HG02588 (cell line): ENCODE data around the gene GLCCI1.
A peak's percentile ranks its signal among the peaks of the same experiment; 100 is the strongest.

Experiments
- ATAC-seq: cut with Tn5 transposase; IDR thresholded peaks from one replicate; pipeline ENCODE4 v1.9.1; 2021; ENCODE audit warnings: mild to moderate bottlenecking, moderate library complexity; ENCODE audit not compliant: unreplicated experiment

Gene GLCCI1

DNA sequence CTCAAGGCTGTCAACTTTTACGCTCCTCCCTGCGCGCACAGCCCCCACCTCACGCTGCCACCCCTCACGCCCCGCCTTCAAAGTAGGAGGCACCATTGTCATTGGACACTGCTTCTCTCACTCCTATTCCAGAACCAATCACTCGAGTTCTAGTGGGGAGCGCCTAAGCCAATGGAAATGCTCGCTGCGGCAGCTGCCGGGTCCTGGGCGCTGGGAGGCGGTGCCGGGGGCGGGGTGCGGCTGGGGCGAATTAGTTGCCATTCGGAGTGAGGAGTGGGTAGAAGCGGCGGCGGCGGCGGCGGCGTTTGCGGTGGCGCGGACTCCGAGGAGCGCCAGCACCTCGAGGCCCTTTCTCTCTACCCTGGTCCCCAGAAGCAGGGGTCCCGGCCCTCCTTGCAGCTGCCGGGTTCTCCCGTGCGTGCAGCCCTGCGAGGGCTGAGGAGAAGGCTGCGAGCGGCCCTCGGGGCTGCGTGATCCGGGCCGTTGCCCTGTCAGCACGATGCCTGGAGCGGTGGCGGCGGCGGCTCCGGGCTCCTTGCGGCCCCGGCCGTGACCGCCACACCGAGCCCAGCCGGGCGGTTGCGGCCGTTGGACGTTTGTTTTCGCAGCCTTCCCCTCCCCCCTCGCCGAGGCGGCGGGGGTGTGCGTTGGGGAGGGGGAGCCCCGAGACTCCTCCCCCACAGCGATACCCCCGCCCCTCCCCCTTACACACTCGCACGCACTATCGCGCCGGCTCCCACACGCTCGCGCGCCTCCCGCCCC lies at the start of gene GLCCI1:
Gene GLCCI1, plus strand, starts transcription at position 253 of the 762 bp plus-strand sequence. CDS start 555 bp downstream, outside the sequence.
- peak; percentile 77 for ATAC-seq

DNA sequence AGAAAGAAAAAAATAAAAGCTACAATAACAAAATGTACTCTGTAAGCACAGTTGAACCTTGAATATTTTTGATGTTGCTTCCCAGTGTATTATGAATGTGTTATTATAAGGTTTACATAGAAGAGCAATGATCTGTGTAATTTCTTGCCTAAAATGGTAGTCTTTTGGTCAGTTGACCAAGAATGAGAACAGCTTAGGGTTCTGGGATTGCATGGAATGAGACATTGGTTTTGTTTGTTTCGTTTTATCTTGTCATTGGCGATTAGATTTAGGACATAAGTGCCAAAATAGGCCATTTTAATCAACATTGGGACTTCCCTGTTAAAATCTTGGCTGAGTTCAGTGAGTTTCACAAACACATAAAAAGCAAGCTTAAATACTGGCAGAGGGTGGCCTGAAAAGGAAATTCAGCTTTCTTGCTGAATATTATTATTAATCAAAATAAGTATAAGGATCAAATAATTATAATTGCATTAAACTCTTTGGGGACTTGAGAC lies 49.1 kb upstream of the GLCCI1 start:
- no peak for ATAC-seq

DNA sequence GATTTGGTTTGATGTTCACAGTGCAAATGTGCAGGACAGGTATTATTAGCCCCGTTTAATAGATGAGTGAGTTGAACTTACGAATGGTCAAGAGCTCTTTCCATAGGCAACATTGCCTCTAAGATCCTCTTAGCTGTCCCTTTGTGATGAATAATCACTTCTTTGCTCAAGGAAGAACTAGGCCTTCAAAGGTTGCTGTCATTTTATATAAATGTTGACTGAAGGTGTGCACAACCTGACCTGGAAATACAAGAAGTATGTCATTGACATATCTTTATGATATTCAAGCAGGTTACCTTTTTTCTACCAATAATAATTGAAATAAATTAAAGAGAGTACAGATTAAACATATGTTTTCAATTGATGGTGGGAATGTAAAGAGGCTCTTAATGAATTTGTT lies 48.5 kb upstream of the GLCCI1 start:
- ATAC-seq: no peak

DNA sequence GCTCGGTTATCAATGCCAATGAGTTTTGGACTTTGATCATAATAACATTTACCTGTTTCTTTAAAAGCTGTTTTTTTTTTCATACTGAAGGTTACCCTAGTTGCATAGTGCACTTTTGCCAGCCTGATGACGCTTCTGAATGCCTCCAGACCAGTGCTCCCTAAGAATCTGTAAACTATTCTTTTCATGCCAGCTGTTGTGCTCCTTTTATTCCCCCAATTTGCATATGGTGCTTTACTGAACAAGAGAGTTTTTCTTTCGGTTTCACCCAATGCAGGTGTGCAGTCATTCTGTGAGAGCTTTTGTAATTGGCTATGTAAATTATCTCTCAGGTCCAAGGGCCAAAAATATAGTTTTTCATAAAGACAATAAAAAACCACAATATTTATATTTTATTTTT lies 48.1 kb upstream of the GLCCI1 start:
- ATAC-seq: peak; percentile 85

DNA sequence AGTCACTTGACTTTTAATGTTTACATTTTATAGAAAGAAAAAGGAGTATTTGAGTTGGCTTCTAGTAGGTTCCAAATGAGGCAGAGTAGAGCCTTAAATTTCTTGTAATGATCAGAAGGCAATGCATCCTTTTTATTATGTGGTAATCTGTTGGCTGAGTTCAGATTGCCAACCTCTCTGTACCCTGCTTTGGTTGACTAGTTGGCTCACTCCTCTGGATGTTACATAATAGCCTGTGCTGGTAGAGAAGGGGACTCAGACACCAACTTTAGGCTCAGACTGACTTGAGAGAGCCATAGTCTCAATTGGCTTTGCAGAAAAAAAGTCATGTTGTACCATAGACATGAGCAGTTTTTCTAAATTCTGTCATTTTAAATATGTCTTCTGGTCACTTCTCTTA lies 46.8 kb upstream of the GLCCI1 start:
- no peak for ATAC-seq

DNA sequence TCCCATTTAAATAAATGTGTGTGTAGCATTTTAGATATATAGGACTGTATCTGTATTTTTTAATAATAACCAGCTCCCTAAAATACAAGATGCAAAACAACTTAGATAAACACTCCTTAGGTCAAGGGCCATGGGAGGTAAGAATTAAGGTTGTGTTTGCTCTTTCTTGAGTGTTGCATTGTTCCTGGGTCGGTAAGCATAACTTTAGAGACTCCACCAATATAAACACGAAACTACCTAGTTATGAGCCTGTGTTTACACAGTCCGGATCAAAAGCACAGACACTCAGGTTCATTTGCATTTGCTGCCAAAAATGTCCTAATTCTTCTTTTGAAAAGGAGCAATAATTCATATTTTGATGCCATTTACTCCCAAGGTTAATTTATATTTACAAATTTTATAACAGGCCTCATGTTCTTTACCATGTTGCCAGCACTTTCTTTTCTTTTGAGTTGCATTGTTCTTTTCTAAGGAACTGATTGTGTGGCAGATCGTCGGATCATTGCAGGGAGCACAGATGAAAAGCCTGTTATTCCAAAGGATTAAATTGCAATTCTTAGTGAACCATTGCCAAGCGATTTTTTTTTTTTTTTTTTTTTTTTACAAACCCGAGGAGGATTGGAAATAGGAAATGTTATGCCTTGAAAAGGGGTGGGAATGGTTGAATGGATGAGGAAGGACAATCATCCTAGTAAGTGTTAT lies 45.8 kb upstream of the GLCCI1 start:
- ATAC-seq: no peak

DNA sequence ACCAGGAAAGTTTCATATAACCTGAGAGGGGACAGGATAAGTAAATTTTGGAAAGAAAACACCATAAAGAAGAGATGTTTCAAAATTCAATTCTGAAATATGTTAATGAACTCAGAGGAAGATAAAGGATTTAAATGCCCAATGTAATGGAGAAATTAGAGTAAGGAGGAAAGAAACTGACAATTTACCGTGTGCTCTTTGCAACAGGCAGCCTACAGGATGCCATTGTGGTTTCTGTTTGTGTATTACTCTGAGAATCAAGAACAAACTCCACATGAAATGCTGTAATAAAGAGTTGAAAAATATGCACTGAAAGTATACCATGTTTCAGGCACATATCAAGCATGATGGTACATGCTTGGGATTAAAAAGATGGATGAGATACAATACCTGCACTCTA lies 44.8 kb upstream of the GLCCI1 start:
- ATAC-seq: no peak

DNA sequence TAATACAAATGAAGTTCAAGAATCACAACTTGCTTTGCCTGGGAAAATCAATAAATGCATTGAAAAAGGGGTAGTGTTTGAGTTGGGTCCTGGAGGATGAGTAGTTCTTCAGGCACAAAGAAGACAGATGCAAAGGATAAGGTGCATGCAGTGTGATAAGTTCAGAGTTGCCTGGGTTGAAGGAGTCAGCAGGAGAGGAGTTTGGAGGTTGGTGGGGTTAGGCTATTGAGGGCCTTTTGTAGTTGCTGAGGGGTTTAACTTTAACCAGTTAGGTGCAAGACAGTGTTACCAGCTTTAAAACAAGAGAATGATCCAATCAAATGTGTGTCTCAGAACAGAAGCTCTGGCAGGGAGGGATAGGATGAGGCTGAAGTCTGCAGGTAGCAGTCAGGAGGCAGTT lies 44.3 kb upstream of the GLCCI1 start:
- no peak for ATAC-seq

DNA sequence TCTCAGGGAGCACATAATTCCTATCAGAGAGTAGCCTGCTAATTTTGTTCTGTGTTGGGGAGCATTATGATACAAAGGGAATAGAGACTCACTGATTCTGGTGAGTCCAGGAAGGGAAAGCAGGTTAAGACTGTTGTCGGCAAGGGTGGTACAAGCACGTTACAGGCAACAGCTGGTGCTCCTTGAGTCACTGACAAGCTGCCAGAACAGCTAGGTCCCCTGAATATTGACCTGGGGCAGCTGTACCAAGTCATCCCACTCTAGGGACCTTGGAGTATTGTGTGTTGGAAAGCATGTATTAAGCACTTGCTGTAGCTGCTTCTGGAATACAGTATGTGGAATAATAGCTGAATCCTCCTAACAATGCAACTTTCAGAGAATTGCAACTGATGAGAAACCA lies 37.0 kb upstream of the GLCCI1 start:
- no peak for ATAC-seq

DNA sequence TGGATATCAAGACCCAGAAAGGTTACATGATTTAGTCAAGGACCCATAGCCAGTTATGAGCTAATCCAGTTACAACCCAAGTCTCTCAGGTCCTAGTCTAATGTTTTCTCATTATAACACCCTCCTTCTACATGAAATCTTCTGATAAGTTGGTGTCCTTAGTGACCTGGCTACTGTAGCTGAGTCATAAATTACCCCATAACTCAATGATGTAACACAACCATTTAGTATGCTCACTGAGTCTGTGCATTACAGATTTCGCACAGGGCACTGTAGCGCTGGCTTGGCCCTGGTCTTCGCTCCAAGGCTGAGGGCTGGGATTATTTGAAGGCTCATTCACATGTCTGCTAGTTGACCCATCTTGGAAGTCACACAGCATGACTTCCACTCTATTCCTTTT lies 36.0 kb upstream of the GLCCI1 start:
- no peak for ATAC-seq

DNA sequence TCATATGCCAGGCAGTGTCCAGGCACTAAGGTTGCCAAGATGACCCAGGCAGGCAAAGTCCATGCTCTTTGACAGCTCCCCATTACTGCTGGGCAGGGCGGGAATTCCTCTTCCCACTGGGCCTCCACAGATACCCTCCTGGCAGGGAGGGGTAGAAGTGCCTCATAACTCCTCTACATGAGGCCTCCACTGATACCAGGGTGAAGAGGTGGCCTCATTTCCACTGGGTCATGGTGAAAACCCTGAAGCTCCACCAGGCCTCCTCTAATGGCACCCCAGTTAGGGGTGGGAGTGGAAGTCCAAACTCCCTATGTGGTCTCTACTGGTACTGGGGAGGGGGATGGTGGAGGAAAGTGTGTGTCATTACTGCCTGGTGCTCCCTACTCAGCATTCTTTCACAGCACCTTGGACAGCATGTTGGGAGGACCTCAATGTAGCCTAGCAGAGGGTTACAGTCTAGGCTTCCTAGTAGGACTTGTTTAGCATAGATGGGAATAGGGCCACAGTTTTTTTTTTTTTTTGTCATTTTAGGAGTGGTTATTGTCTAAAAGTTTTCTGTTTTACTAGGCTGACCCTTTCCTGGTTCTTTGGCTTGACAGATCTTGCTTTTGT lies 34.6 kb upstream of the GLCCI1 start:
- ATAC-seq: no peak

DNA sequence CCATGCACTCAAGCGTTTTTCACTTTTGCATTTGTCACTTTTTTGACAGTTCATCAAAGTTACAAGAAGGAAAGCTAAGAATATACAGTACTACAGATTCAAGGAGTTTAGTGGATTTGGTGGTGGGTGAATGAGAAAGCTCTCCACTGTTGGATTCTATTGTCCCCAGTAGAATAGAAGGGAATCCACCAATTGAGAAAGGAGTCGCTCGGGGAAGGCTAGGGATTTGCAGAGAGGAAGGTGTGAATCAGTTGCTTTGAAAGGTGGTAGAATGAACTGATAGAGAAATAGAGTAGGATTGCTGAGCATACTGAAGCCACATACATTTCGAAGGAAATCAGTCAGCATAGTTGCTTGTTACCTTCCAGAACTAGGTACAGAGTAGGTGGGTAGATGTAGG lies 33.7 kb upstream of the GLCCI1 start:
- no peak for ATAC-seq

DNA sequence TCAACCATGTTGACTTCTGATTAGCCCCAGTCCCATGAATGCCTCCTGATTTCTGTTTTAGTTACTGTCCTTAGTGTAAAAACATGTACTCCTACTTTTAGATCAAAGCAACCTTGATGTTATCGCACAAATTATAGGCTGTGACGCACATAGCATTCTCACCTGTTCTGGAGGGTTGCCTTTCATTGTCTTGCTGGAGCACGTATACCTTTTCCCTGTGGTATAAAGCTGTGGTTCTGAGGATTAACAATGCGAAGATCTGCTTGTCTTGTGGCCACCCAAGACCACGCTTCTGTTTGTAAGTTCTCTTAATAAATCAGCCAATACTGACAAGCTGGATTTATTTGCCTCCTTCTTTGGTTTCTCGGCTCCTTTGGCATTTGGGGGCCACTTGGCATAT lies 30.1 kb upstream of the GLCCI1 start:
- ATAC-seq: no peak

DNA sequence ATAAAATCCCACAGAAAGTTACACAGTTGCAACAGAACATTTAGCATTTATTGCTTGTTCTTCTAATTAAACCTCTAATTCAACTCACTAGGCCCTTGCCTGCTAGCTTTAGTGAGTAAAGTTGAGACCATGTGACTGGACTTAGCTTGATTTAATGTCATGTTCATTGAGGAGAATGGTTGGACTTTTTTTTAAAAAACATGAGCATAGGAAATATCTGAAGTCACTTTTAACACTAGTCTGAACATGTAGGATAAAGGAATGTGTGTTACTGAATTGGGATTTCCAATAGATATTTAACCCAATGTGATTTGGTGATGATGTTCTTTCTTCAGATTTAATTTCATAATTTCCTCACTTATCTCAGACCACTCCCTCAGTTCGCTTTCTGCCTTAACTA lies 24.6 kb upstream of the GLCCI1 start:
- no peak for ATAC-seq

DNA sequence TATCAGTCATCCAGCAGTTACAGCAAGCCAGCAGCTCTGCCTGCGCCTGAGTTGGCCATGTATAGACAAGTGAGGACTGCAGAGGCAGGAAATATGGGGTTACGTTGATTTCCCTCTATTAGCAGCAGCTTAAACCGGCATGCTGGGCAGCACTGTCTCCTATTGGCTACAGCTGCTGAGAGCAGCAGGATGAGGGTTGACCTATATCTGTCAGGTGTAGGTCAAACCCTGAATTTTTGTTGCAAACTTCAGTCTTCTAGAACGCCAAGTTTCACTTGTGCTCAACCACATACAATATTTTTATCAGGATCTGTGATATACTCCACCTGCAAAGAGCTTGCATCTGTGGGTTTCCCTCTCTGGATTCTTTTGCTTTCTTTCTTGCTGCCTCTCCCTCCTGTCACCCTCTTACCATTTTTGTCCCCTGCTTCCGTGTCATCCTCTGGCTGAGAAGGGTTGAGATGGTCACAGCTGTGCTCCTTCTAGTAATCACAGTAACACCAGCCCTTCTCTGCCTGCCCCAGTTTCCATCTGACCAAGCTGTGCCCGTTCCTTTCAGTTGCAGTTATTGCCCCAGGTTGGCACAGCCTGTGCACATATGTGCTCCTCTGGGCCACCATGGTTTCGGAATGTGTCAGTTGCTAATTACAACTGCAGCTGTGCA lies 23.8 kb upstream of the GLCCI1 start:
- ATAC-seq: peak; percentile 88

DNA sequence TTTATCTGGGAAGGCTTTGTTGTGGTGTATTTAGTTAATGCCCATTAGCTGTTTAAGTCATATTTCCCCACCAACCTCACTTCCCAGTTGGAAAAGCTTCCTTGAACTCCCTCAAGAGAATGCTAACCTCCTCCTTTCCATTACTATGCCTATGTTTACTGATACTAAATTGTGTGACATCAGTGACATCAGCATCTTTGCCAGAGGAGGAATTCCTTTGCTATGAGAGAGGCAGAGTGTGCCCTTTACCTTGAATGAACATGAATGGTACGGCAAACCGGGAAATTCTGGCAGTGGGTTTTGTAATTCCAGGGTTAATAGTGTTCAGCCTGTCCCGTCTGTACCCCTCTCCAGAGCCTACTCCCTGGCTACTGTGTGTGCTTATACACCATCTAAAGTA lies 22.1 kb upstream of the GLCCI1 start:
- no peak for ATAC-seq

DNA sequence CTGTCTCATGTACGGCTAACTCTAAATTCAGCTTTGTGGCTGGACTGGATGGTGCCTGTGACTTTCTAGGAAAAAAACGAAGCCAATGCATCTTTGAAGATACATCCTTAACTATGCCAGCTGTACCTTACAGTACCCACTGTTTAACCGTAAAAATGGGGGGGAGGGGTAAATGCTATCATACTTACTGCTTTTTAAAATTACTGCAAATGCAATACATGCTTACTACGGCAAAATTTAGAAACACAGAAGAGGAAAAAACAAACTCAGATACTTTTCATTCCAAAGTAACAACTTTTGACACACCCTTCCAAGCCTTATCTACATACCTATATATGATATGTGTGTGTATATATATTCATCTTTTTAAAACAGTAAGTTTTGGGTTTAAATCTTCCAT lies 20.4 kb upstream of the GLCCI1 start:
- no peak for ATAC-seq

DNA sequence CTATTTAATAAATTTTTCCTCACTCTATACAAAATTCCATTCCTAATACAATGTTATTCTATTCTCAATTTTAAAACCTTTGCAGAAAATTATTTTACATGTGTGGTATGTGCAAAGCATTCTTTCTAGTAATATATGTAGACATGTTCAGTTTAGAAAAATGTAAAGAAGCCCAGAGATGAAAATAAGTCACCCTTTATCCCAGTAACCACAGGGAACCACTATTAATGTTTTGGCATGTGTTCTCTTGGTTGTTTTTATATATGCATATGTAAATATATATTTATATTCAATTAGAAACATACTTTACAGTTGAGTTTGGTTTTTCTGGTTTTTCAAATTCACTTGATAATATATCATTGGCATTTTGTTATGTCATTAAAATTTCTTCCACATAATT lies 14.8 kb upstream of the GLCCI1 start:
- no peak for ATAC-seq

DNA sequence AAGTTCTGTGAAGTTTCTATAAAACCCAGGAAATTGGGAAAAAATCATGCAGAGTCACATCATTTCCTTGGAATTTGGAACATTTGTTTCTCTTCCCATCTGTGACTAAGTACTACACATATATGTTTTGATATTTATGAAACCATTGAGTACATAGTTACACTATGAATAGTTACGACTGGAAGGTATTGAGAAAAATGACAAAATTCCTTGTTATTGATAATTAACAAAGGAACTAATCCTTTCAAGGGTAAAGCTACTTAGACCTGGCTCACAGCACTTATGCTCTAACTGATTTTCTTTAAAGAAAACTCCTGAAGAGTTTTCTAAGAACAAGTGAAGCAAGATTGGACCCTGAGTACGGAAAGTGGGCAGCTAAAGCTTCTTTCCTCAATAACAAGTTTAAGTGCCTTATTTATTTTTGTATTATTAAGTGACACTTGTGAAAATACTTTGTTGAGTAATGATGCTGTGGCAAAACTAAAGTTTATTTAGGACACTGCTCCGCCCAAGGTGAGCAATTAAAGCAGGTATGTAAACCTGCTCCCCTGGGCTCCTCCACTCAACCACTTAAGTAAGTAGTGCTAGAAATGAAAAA lies 12.0 kb upstream of the GLCCI1 start:
- ATAC-seq: no peak

DNA sequence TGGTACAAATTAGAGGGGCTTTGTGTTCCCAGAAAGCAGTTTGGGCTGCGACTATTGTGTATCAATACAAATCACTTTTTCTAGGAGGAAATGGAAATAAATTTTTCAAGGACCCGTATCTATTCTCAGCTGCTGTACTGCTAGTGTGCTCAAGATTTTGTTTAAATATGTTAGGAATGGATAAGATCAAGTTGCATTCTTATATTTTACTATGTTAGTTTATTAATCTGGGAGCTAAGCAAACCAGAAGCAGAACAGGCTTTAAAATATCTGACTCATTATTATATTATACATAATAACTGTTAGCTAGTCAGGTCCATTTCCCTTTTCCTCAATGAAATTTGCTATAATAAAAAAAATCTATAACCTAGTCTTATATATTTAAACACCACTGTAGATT lies 11.1 kb upstream of the GLCCI1 start:
- ATAC-seq: no peak
